CMK (cell line): ENCODE data around the gene MLLT6.

Source experiments
- DNase-seq: peaks from one replicate; pipeline ENCODE4 v3.0.0-alpha.2; 2010; ENCODE audit warnings: low read depth

Gene MLLT6

DNA sequence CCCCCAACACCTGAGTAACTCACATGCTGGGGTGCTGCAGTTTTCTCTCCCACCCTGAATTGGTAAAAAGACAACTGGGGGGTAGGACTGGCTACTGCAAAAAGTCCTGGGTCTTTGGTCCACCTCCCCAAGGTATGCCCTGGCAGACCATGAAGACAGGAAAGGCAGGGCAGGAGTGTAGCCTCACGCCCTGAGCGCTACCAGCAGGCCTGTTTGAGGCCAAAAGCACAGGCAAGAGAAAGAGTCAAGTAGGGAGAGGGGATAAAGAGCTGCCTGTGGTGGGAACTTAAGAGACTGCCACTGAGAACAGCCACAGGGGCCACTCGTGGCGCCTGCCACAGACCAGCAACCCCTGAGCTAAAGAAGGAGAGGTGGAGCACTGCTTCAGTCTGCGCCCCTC is 61.3 kb downstream of the MLLT6 start:
- DNase-seq: no peak

GRCh38 chr17:38768417-38768816 is 63.3 kb downstream of the MLLT6 start:
- DNase-seq: no peak

GRCh38 chr17:38773258-38773657 is 68.2 kb downstream of the MLLT6 start:
- no peak for DNase-seq

GRCh38 chr17:38777641-38778250 is 72.7 kb downstream of the MLLT6 start:
- DNase-seq: no peak
